ENCODE measurements around the gene BEND3. TPM values are rescaled to one million over a fixed set of nuclear protein-coding genes. Genes with fewer than 3 reads are reported as not detected.

The BEND3 gene
- total RNA-seq, 1 donor from 2014 or later, result 10.9 TPM

- Mint-ChIP-seq H3K9me3 (ENCODE audit: unreplicated experiment) (peaks cover 1% of the 10 kb centered on the region), H3K27me3 (ENCODE audit: unreplicated experiment) (no peaks in the 10 kb centered on the region), H3K27ac (ENCODE audit: unreplicated experiment) (no peak overlapping the region)
Measured at GRCh38 chr6:107075951-107076381, 39.3 kb downstream of the BEND3 start.

GRCh38 chr6:107070686-107071085 lies 44.6 kb downstream of the BEND3 start:
- TF ChIP-seq, protein P1, sequence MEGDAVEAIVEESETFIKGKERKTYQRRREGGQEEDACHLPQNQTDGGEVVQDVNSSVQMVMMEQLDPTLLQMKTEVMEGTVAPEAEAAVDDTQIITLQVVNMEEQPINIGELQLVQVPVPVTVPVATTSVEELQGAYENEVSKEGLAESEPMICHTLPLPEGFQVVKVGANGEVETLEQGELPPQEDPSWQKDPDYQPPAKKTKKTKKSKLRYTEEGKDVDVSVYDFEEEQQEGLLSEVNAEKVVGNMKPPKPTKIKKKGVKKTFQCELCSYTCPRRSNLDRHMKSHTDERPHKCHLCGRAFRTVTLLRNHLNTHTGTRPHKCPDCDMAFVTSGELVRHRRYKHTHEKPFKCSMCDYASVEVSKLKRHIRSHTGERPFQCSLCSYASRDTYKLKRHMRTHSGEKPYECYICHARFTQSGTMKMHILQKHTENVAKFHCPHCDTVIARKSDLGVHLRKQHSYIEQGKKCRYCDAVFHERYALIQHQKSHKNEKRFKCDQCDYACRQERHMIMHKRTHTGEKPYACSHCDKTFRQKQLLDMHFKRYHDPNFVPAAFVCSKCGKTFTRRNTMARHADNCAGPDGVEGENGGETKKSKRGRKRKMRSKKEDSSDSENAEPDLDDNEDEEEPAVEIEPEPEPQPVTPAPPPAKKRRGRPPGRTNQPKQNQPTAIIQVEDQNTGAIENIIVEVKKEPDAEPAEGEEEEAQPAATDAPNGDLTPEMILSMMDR (IDR thresholded peaks at IDR 0.05; ENCODE audit: partially characterized antibody, unreplicated experiment), result no peak
- Mint-ChIP-seq H3K27ac (ENCODE audit: unreplicated experiment) (no peak overlapping the region), H3K27me3 (ENCODE audit: unreplicated experiment) (no peaks in the 10 kb centered on the region), H3K4me3 (ENCODE audit: unreplicated experiment) (no peak overlapping the region), H3K4me1 (ENCODE audit: low read depth, unreplicated experiment) (no peaks in the 10 kb centered on the region), H3K36me3 (ENCODE audit: unreplicated experiment) (no peaks in the 10 kb centered on the region), H3K9me3 (ENCODE audit: unreplicated experiment) (peaks cover 2% of the 10 kb centered on the region)
- DNase-seq, result no peak

More at GRCh38 chr6:107075951-107076381, 39.3 kb downstream of the BEND3 start:
- DNase-seq, result no peak
- H3K4me3 Mint-ChIP-seq (ENCODE audit: unreplicated experiment), result no peak overlapping the region
- TF ChIP-seq, protein P1 (IDR thresholded peaks at IDR 0.05; ENCODE audit: partially characterized antibody, unreplicated experiment), result no peak
- H3K4me1 Mint-ChIP-seq (ENCODE audit: low read depth, unreplicated experiment), result no peaks in the 10 kb centered on the region
- H3K36me3 Mint-ChIP-seq (ENCODE audit: unreplicated experiment), result no peaks in the 10 kb centered on the region

DNA sequence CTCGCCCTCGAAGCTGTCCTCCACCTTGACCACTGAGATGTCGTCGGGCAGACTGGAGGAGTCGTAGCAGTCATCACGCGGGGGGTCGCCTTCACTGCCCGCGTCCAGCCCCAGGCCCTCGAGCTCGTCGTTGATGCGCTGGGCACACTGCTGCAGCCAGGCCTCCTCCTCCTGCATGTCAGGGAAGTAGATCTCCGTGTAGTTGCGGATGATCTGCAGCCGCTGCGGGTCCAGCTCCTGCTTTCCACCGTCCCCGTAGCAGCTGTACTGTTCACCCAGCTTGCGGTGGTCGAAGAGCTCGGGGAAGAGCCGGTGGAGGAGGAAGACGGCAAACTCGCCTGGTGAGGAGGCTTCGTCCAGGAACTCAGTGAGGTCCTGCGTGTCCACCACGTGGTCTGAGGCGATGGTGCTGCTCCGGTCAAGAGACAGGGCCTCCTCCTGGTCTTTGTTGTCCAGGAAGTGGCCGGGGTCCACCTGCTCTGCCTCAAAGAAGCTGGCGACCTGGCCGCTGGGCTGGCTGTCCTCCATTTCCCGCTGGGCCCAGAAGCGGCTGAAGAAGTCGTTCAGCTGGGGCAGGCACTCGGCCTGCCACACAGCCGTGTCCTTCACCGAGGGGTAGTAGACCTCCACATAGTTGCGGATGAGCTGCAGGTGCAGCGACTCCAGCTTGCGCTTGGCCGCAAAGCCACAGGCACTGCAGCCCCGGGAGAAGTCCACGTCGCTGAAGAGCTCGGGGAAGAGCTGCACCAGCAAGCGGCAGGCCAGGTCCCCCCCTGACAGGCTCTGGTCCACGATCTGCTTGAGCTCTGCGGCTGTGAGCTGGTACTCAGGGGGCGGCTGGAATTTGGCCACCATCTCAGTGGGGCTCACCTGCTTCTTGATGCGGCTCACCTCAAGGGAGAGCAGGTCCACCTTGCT lies 45.4 kb downstream of the BEND3 start:
- no peak for DNase-seq
- TF ChIP-seq, protein P1 (IDR thresholded peaks at IDR 0.05; ENCODE audit: partially characterized antibody, unreplicated experiment), result no peak
- Mint-ChIP-seq H3K27ac (ENCODE audit: unreplicated experiment) (no peak overlapping the region), H3K9me3 (ENCODE audit: unreplicated experiment) (peaks cover 2% of the 10 kb centered on the region), H3K27me3 (ENCODE audit: unreplicated experiment) (no peaks in the 10 kb centered on the region), H3K36me3 (ENCODE audit: unreplicated experiment) (no peaks in the 10 kb centered on the region), H3K4me3 (ENCODE audit: unreplicated experiment) (no peak overlapping the region), H3K4me1 (ENCODE audit: low read depth, unreplicated experiment) (no peaks in the 10 kb centered on the region)

DNA sequence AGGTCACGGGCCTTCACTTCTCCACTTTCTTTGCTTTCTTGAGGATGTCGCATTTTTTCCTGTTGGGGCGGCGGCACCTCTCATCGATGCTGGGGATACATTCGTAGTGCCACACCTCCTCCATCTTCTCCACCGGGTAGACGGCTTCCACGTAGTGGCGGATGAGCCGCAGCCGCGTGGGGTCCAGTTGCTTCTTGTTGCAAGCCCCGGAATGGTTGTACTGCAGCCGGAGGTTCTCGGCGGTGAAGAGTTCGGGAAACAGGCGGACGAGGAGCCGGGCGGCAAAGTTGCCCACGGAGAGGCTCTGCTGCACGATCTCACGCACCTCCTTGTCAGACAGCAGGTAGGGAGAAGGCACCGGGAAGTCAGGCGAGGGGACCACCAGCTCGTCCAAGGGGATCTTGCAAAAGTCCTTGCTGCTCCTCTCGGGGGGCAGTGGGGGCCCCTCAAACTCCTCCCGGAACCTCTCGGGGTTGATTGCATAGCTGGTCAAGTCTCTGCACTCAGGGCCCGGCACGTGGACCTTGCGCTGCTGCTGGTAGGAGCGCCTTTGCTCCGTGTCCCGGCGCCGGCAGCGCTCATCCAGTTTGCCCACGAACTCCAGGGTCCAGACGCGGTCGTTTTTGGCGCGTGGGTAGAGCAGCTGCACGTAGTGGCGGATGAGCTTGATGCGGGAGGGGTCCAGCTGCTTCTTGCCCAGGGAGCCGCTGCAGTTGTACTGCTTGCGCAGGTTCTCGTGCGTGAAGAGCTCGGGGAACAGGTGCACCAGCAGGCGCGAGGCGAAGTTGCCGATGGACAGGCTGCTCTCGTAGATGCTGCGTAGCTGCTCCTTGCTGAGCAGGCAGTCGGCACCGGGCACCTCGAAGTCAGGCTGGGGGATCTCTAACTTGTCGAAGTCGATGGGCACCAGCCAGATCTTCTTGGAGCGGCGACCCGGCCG lies 46.4 kb downstream of the BEND3 start:
- Mint-ChIP-seq H3K27ac (ENCODE audit: unreplicated experiment) (no peak overlapping the region), H3K4me3 (ENCODE audit: unreplicated experiment) (no peak overlapping the region), H3K9me3 (ENCODE audit: unreplicated experiment) (peaks cover 2% of the 10 kb centered on the region), H3K36me3 (ENCODE audit: unreplicated experiment) (no peaks in the 10 kb centered on the region), H3K4me1 (ENCODE audit: low read depth, unreplicated experiment) (no peaks in the 10 kb centered on the region), H3K27me3 (ENCODE audit: unreplicated experiment) (no peaks in the 10 kb centered on the region)
- TF ChIP-seq, protein P1 (IDR thresholded peaks at IDR 0.05; ENCODE audit: partially characterized antibody, unreplicated experiment), result no peak
- no peak for DNase-seq
